Nephron (organoid): Measurements from ENCODE around the gene FBXO39.
A peak's percentile ranks its signal among the peaks of the same experiment; 100 is the strongest.

Experiments used
- H3K27ac Mint-ChIP-seq, 3 experiments: 2 replicates each; pipeline ENCODE4 v1.8.0; 2020; ENCODE audit warnings: mixed read lengths in 3 of 3, mild to moderate bottlenecking in 2 of 3, moderate library complexity in 1 of 3
- H3K27me3 Mint-ChIP-seq: 2 replicates; pipeline ENCODE4 v1.8.0; 2021; ENCODE audit warnings: low read depth, mild to moderate bottlenecking, moderate library complexity, mixed read lengths
- H3K36me3 Mint-ChIP-seq: 2 replicates; pipeline ENCODE4 v1.8.0; 2020; ENCODE audit warnings: low read depth, mixed read lengths
- H3K4me1 Mint-ChIP-seq: 2 replicates; pipeline ENCODE4 v1.8.0; 2020; ENCODE audit warnings: mixed read lengths
- H3K4me3 Mint-ChIP-seq, 3 experiments: 2 replicates each; pipeline ENCODE4 v1.8.0; 2020; ENCODE audit warnings: mild to moderate bottlenecking in 3 of 3, mixed read lengths in 3 of 3, moderate library complexity in 2 of 3
- H3K9me3 Mint-ChIP-seq: 2 replicates; pipeline ENCODE4 v1.8.0; 2020; ENCODE audit warnings: mixed read lengths
- CTCF ChIP-seq, 3 experiments: fragments of 200-600 bp; sonication (generic); IDR thresholded peaks; one replicate each; pipeline ENCODE4 v1.5.0; 2021; ENCODE audit warnings: antibody characterized with exemption in 3 of 3; ENCODE audit not compliant: unreplicated experiment in 3 of 3

Gene FBXO39

GRCh38 chr17:6796017-6796886, 20.2 kb downstream of the FBXO39 start:
- no peaks in the 10 kb centered on the region for H3K4me1 Mint-ChIP-seq
- H3K4me3 Mint-ChIP-seq = no peak overlapping the region
- H3K36me3 Mint-ChIP-seq = no peaks in the 10 kb centered on the region
- no peak for TF ChIP-seq CTCF (IDR thresholded peaks at IDR 0.05; ENCODE audit: unreplicated experiment in 3 of 3)
- peaks cover 44% of the 10 kb centered on the region for H3K27me3 Mint-ChIP-seq
- no peaks in the 10 kb centered on the region for H3K9me3 Mint-ChIP-seq
- peak overlapping the region in 1 of 3 experiments; percentile 20 for H3K27ac Mint-ChIP-seq

- H3K27me3 Mint-ChIP-seq = peaks cover 37% of the 10 kb centered on the region
- H3K36me3 Mint-ChIP-seq = no peaks in the 10 kb centered on the region
- no peaks in the 10 kb centered on the region for H3K9me3 Mint-ChIP-seq
- H3K4me3 Mint-ChIP-seq = no peak overlapping the region
- TF ChIP-seq CTCF (IDR thresholded peaks at IDR 0.05; ENCODE audit: unreplicated experiment in 3 of 3) = no peak
- no peaks in the 10 kb centered on the region for H3K4me1 Mint-ChIP-seq
- H3K27ac Mint-ChIP-seq = no peak overlapping the region
These were observed 21.0 kb downstream of the FBXO39 start for GRCh38 chr17:6796887-6797490.

GRCh38 chr17:6797718-6798351, 21.8 kb downstream of the FBXO39 start:
- Mint-ChIP-seq H3K4me3 (no peak overlapping the region), H3K4me1 (no peaks in the 10 kb centered on the region), H3K27ac (no peak overlapping the region), H3K9me3 (no peaks in the 10 kb centered on the region), H3K36me3 (no peaks in the 10 kb centered on the region), H3K27me3 (peaks cover 29% of the 10 kb centered on the region)
- no peak for TF ChIP-seq CTCF (IDR thresholded peaks at IDR 0.05; ENCODE audit: unreplicated experiment in 3 of 3)

GRCh38 chr17:6799738-6800137, 23.7 kb downstream of the FBXO39 start:
- no peak for TF ChIP-seq CTCF (IDR thresholded peaks at IDR 0.05; ENCODE audit: unreplicated experiment in 3 of 3)
- no peaks in the 10 kb centered on the region for H3K9me3 Mint-ChIP-seq
- H3K27me3 Mint-ChIP-seq = peaks cover 20% of the 10 kb centered on the region

GRCh38 chr17:6800422-6801027, 24.5 kb downstream of the FBXO39 start:
- Mint-ChIP-seq H3K27me3 (peaks cover 20% of the 10 kb centered on the region), H3K36me3 (no peaks in the 10 kb centered on the region), H3K9me3 (no peaks in the 10 kb centered on the region), H3K4me1 (no peaks in the 10 kb centered on the region), H3K27ac (no peak overlapping the region), H3K4me3 (no peak overlapping the region)
- TF ChIP-seq CTCF (IDR thresholded peaks at IDR 0.05; ENCODE audit: unreplicated experiment in 3 of 3) = no peak

More at GRCh38 chr17:6799738-6800137, 23.7 kb downstream of the FBXO39 start:
- H3K4me1 Mint-ChIP-seq = no peaks in the 10 kb centered on the region
- no peak overlapping the region for H3K27ac Mint-ChIP-seq
- no peak overlapping the region for H3K4me3 Mint-ChIP-seq
- H3K36me3 Mint-ChIP-seq = no peaks in the 10 kb centered on the region
